ENCODE data around the gene MYO5C. TPM values are rescaled to one million over a fixed set of nuclear protein-coding genes. Genes with fewer than 3 reads are reported as not detected.

The MYO5C gene
- polyA plus RNA-seq, 1 donor (not counting 4 experiments of a cell fraction or from before 2014, with no cell fraction given): 0.16 TPM

DNA sequence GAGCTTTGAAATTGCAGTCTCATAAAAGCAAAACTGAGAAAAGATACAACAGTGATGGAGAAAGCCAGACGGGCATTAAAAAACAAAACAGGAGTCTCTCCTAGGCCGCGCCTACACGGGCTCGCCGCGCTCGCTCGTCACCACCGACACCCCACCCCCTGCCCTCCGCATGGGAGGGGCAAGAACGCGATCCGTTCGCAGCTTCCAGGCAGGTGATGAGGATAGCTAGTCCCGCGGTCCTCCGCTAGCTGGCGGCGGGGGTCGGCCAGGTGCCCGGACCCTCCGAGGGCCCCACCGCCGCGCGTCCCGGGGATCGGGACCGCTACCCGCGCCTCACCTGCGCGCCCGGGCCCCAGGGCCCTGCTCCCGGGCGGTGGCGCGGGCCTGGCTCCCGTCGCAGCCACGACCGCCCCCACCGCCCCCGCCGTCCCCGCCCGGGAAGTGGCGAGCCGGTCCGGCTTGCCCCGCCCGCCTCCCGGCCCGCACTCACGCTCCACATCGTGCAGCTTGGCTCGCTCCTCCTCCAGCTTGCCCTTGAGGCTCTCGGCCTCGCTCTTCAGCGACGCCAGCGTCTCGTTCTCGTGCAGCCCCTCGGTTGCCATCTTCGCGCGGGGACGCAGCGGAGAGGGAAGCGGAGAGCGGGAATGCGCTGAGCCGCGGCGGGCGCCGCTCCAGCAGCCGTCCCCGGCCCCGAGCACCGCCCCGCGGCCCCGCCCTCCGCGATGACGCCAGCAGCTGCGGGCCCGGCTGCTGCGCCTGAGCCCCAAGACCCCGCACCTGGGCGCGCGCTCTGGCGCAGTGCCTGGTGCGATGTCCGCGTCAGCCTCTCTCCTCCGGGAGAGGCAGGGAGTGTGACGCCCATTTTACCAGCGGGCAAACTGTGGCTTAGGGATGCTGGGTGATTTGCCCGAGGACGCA, 116.1 kb downstream of the MYO5C start:
- DNase-seq (ENCODE audit: low read depth, low spot score): no peak
- H3K4me1 ChIP-seq (ENCODE audit: control insufficient read depth, extremely low read depth, insufficient read depth, low read length): peaks cover 11% of the 10 kb centered on the region
- peak overlapping the region; percentile 96 for H2AFZ ChIP-seq (ENCODE audit: control insufficient read depth, low read length)
- no peaks in the 10 kb centered on the region for H3K27me3 ChIP-seq (ENCODE audit: control insufficient read depth, extremely low read depth, insufficient read depth, low read length)
- H3K4me2 ChIP-seq (ENCODE audit: control insufficient read depth, extremely low read depth, insufficient read depth, low read depth, low read length): peak overlapping the region; percentile 98
- no peaks in the 10 kb centered on the region for H3K9me1 ChIP-seq (ENCODE audit: control insufficient read depth, extremely low read depth, insufficient read depth, low read length)
- no peaks in the 10 kb centered on the region for H3K9me3 ChIP-seq (ENCODE audit: control insufficient read depth, low read depth, low read length)
- H3K79me2 ChIP-seq (ENCODE audit: control insufficient read depth, insufficient read depth, low read length): peaks cover 12% of the 10 kb centered on the region
- peak overlapping the region; percentile 58 to 73 (median 68) for H3K4me3 ChIP-seq (ENCODE audit: control insufficient read depth in 2 of 3, extremely low read depth in 1 of 3, insufficient read depth in 2 of 3, low read depth in 1 of 3, low read length in 3 of 3)
- H4K20me1 ChIP-seq (ENCODE audit: control insufficient read depth, extremely low read depth, insufficient read depth, low read length): no peaks in the 10 kb centered on the region
- no peak for TF ChIP-seq EZH2 (IDR thresholded peaks at IDR 0.05; ENCODE audit: low read length)
- TF ChIP-seq, protein P1, sequence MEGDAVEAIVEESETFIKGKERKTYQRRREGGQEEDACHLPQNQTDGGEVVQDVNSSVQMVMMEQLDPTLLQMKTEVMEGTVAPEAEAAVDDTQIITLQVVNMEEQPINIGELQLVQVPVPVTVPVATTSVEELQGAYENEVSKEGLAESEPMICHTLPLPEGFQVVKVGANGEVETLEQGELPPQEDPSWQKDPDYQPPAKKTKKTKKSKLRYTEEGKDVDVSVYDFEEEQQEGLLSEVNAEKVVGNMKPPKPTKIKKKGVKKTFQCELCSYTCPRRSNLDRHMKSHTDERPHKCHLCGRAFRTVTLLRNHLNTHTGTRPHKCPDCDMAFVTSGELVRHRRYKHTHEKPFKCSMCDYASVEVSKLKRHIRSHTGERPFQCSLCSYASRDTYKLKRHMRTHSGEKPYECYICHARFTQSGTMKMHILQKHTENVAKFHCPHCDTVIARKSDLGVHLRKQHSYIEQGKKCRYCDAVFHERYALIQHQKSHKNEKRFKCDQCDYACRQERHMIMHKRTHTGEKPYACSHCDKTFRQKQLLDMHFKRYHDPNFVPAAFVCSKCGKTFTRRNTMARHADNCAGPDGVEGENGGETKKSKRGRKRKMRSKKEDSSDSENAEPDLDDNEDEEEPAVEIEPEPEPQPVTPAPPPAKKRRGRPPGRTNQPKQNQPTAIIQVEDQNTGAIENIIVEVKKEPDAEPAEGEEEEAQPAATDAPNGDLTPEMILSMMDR (optimal IDR thresholded peaks at IDR 0.05 in 1 of 3, IDR thresholded peaks at IDR 0.05 in 1 of 3, conservative IDR thresholded peaks at IDR 0.05 in 1 of 3; ENCODE audit: extremely low read depth in 1 of 3, insufficient read depth in 2 of 3, low read length in 3 of 3): no peak
- peak overlapping the region; percentile 80 for H3K9ac ChIP-seq (ENCODE audit: control insufficient read depth, extremely low read depth, insufficient read depth, low read length)
- peak; percentile 5 for FAIRE-seq
- peak overlapping the region; percentile 69 for H3K27ac ChIP-seq (ENCODE audit: control insufficient read depth, insufficient read depth, low read length)
- dilution Hi-C loops (cut with MboI; ENCODE audit: extremely low pct_ligation_motif_present, low sequenced_read_pairs): no loop called here
- H3K36me3 ChIP-seq (ENCODE audit: control insufficient read depth in 2 of 2, extremely low read depth in 1 of 2, insufficient read depth in 2 of 2, low read length in 2 of 2): no peaks in the 10 kb centered on the region

DNA sequence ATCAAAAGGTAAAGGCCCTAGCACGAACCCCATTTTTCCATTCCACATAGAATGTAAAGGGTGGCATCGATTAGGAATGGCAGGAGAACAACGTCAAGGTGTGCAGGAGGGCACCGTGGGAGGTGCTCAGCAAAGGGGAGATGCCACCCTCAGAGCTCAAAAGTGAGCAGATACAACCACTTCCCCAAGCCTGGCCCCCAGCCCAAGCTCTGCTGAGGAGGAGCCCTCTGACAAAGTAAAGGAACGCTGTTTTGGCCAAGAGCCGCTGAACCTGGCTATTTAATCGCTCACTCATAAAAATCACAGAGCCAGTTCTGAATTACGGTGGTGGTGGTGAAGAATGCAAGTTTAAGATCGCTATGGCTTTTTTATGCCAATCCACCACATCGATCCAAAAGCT, 116.8 kb downstream of the MYO5C start:
- Histone ChIP-seq H3K4me3 (ENCODE audit: control insufficient read depth in 2 of 3, extremely low read depth in 1 of 3, insufficient read depth in 2 of 3, low read depth in 1 of 3, low read length in 3 of 3) (peak overlapping the region; percentile 58 to 73 (median 68)), H3K27me3 (ENCODE audit: control insufficient read depth, extremely low read depth, insufficient read depth, low read length) (no peaks in the 10 kb centered on the region), H3K4me2 (ENCODE audit: control insufficient read depth, extremely low read depth, insufficient read depth, low read depth, low read length) (peak overlapping the region; percentile 98), H3K4me1 (ENCODE audit: control insufficient read depth, extremely low read depth, insufficient read depth, low read length) (peaks cover 11% of the 10 kb centered on the region), H3K9me3 (ENCODE audit: control insufficient read depth, low read depth, low read length) (no peaks in the 10 kb centered on the region), H3K79me2 (ENCODE audit: control insufficient read depth, insufficient read depth, low read length) (peaks cover 12% of the 10 kb centered on the region), H2AFZ (ENCODE audit: control insufficient read depth, low read length) (peak overlapping the region; percentile 73), H3K9me1 (ENCODE audit: control insufficient read depth, extremely low read depth, insufficient read depth, low read length) (no peaks in the 10 kb centered on the region), H3K9ac (ENCODE audit: control insufficient read depth, extremely low read depth, insufficient read depth, low read length) (peak overlapping the region; percentile 80), H3K27ac (ENCODE audit: control insufficient read depth, insufficient read depth, low read length) (peak overlapping the region; percentile 69), H4K20me1 (ENCODE audit: control insufficient read depth, extremely low read depth, insufficient read depth, low read length) (no peaks in the 10 kb centered on the region), H3K36me3 (ENCODE audit: control insufficient read depth in 2 of 2, extremely low read depth in 1 of 2, insufficient read depth in 2 of 2, low read length in 2 of 2) (no peaks in the 10 kb centered on the region)
- no peak for FAIRE-seq
- dilution Hi-C loops (cut with MboI; ENCODE audit: extremely low pct_ligation_motif_present, low sequenced_read_pairs): no loop called here
- no peak for DNase-seq (ENCODE audit: low read depth, low spot score)
- no peak for TF ChIP-seq EZH2 (IDR thresholded peaks at IDR 0.05; ENCODE audit: low read length)
- TF ChIP-seq, protein P1 (optimal IDR thresholded peaks at IDR 0.05 in 1 of 3, IDR thresholded peaks at IDR 0.05 in 1 of 3, conservative IDR thresholded peaks at IDR 0.05 in 1 of 3; ENCODE audit: extremely low read depth in 1 of 3, insufficient read depth in 2 of 3, low read length in 3 of 3): no peak

Data from keratinocyte (primary cell).